ENCODE measurements around the gene SBF2. TPM values are rescaled to one million over a fixed set of nuclear protein-coding genes. Genes with fewer than 3 reads are reported as not detected.

The SBF2 gene
- total RNA-seq, 4 donors from 2014 or later = 75.0 to 104 (median 86.9) TPM

- WGBS, 2 donors = 77 to 84% methylated on average over 4 of the region's 4 CpGs
- peaks cover 0 to 69% (median 3%) of the 10 kb centered on the region in 3 donors for H3K36me3 ChIP-seq
- no peak overlapping the region for H3K27ac ChIP-seq
- no peak for TF ChIP-seq CTCF (IDR thresholded peaks at IDR 0.05)
- no peak for DNase-seq (ENCODE audit: low spot score in 2 of 2)
- no peaks in the 10 kb centered on the region for H3K4me1 ChIP-seq
- H3K9me3 ChIP-seq = no peaks in the 10 kb centered on the region
- H3K4me3 ChIP-seq = no peak overlapping the region
- no peaks in the 10 kb centered on the region for H3K27me3 ChIP-seq
Observed at GRCh38 chr11:9851366-9851765, 442.7 kb downstream of the SBF2 start.

GRCh38 chr11:9850224-9850895, 443.7 kb downstream of the SBF2 start:
- no peak for DNase-seq (ENCODE audit: low spot score in 2 of 2)
- TF ChIP-seq EP300 (IDR thresholded peaks at IDR 0.05) (no peak), POLR2A (IDR thresholded peaks at IDR 0.05) (no peak), CTCF (IDR thresholded peaks at IDR 0.05) (no peak)
- H3K36me3 ChIP-seq = peaks cover 0 to 69% (median 3%) of the 10 kb centered on the region in 3 donors
- H3K27ac ChIP-seq = no peak overlapping the region
- H3K4me3 ChIP-seq = no peak overlapping the region
- no peaks in the 10 kb centered on the region for H3K4me1 ChIP-seq
- no peaks in the 10 kb centered on the region for H3K27me3 ChIP-seq
- H3K9me3 ChIP-seq = no peaks in the 10 kb centered on the region
- WGBS, 2 donors = 80 to 87% methylated on average over 1 of the region's 1 CpG

GRCh38 chr11:9849389-9849788, 444.6 kb downstream of the SBF2 start:
- no peak overlapping the region for H3K27ac ChIP-seq
- no peak for DNase-seq (ENCODE audit: low spot score in 2 of 2)
- no peak overlapping the region for H3K4me3 ChIP-seq
- H3K9me3 ChIP-seq = no peaks in the 10 kb centered on the region
- no peak for TF ChIP-seq CTCF (IDR thresholded peaks at IDR 0.05)
- no peak for TF ChIP-seq EP300 (IDR thresholded peaks at IDR 0.05)
- no peak for TF ChIP-seq POLR2A (IDR thresholded peaks at IDR 0.05)
- H3K36me3 ChIP-seq = peaks cover 0 to 67% (median 3%) of the 10 kb centered on the region in 3 donors
- no peaks in the 10 kb centered on the region for H3K27me3 ChIP-seq
- no peaks in the 10 kb centered on the region for H3K4me1 ChIP-seq
- 85 to 89% methylated on average over 1 of the region's 1 CpG for WGBS, 2 donors

- WGBS, 2 donors = 32 to 49% methylated on average over 3 of the region's 3 CpGs
Observed at GRCh38 chr11:9847636-9848035, 446.4 kb downstream of the SBF2 start.

More at GRCh38 chr11:9847636-9848035, 446.4 kb downstream of the SBF2 start:
- Histone ChIP-seq H3K4me3 (no peak overlapping the region), H3K36me3 (peaks cover 0 to 62% (median 3%) of the 10 kb centered on the region in 3 donors), H3K27me3 (no peaks in the 10 kb centered on the region), H3K27ac (no peak overlapping the region), H3K9me3 (no peaks in the 10 kb centered on the region), H3K4me1 (no peaks in the 10 kb centered on the region)
- TF ChIP-seq POLR2A (IDR thresholded peaks at IDR 0.05) (no peak), CTCF (IDR thresholded peaks at IDR 0.05) (no peak)
- no peak for DNase-seq (ENCODE audit: low spot score in 2 of 2)

All from tibial nerve (tissue), 4 donors.